T47D (cell line): ENCODE measurements around the gene KCNMA1.

Source experiments
- DNase-seq, 2 experiments: peaks; one replicate each; pipeline versions ENCODE4 v3.0.0 to v3.0.0-alpha.2; 2011 to 2012; ENCODE audit warnings: low read depth in 1 of 2, low spot score in 1 of 2
- JUND ChIP-seq: IDR thresholded peaks from 2 replicates; pipeline ENCODE4 v1.6.1; 2012; ENCODE audit warnings: low read depth
- in situ Hi-C: cut with HindIII; loops from 2 replicates; pipeline ENCODE4 v1.10.0; 2016; ENCODE audit warnings: low sequenced_read_pairs, low pct_unique_long_range_greater_than_20kb

The KCNMA1 gene

DNA sequence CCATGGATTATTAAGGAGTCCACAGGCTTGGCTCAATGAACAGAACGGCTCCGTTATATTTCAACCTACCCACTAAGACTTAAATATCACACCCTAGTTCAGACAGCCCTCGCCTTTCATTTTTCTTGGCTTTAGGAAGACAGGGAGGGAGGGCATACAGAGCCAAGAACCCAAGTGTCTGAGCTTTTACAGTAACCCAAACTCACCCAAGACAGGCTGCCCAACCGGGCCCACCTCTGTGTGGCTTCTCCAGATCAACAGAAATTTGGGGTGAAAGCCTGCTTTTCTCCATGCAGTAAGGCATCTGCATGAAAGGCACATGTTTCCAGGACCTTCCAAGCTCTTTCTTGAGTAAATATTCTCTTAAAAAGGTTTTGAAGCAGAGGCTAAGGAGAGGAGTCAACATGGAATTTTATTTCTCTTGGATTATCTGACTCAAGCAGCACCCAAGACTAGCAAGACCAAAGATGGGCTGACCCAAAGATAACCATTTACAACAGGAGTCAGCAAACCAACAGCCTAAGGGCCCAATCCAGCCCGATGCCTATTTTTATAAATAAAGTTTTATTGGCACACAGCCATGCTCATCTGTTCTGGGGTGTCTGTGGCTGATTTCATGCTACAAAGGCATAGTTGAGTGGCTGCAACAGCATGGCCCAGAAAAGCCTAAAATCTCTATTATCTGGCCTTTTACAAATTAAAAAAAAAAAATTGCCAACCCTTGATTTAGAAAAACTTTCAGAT lies 90.1 kb downstream of the KCNMA1 start:
- TF ChIP-seq JUND = no peak
- in situ Hi-C loops = no loop called here
- DNase-seq = peak in 1 of 2 experiments; percentile 27

DNA sequence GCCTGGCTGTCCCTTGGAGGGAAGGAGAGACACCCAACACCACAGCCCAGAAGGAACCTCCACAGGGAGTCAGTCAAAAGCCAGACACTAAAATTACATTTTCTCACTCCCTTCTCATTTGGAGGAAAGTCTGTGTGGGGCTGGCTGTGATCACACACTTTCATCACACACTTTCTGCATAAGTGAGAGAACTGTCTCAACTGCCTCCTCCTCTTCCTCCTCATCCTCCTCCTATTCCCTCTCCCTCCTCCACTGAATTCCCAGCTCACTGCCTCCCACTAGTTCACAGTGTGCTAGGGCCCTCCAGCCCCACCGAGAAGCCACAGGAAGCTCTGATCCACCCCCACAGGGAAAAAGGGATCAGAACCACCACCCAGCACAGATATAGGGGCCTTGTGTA lies 91.6 kb downstream of the KCNMA1 start:
- no peak for DNase-seq
- TF ChIP-seq JUND = no peak
- in situ Hi-C loops = no loop called here

DNA sequence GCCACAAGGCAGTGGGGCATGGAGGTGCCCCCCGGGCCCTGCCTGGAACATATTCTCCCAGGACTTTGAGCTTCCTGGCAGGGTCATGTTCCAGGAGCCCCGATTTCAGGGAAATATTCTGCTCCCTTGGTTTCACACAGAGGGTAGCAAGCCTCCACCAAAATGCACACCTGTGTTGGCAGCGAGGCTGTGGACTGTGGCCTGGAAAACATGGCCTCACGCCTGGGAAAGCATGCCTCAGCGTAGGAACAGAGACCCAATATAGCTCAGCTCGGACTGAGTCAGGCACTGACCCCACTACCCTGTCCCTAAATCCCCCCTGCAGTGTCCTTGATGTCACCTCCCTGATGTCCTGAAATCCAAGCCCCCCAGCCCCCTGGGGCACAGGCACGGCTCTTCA lies 92.0 kb downstream of the KCNMA1 start:
- in situ Hi-C loops = no loop called here
- TF ChIP-seq JUND = no peak
- DNase-seq = no peak

DNA sequence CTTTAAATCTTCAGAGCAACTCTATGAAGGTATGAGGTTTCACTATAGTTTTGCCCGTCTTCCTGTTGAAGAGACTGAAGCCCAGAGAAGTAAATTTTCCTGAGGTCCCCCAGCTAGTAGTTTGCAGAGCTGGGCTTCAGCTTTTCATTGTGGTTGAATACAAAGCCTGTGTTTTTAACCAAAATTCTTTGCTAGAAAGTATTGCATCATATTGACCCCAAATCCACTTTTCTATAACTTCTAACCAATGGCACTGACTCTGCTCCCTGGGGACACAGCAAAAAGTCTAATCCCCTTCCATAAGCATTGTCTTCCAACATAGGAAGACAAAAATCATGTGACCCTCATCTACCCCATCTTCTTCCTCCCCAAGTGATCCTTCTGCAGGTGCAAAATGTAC lies 93.0 kb downstream of the KCNMA1 start:
- no peak for TF ChIP-seq JUND
- DNase-seq = no peak
- in situ Hi-C loops = no loop called here

DNA sequence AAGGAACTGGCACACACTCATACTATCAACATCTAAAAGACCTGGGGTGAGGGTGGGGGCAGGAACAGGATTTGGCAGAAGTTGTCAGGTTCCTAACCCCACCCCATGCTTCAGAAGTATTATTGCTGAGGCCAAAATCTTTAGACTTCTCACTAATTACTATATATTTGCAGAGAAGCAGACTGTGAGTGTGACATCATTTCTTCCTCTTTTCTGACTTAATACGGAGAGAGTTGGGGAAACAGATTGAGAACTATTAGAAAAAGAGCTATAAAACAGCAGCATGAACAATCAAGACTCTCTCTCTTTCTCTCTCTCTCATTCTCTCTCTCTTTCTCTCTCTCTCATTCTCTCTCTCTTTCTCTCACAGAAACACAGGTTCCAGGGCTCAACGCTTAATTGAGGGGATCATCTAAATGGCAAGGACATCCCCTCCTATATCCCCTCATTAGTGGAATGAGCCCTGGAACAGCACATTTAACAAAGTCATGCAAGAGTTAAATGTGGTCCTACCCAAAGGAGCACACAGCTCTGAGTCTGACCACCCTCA lies 94.8 kb downstream of the KCNMA1 start:
- in situ Hi-C loops = no loop called here
- no peak for TF ChIP-seq JUND
- no peak for DNase-seq

DNA sequence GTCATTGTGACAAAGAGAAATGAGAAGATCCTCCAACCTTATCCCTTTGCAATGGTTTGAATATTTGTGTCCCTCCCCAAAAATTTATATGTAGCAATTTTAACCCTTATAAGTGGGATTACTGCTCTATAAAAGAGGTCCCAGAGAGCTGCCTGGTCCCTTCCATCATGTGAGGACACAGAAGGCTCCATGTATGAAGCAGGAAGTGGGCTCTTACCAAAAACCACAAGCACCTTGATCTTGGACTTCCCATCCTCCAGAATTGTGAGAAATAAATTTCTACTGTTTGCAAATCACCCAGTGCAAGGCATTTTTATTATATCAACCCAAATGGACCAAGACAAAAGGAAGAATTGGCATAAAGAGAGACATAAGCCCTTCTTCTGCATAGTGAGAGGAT lies 95.7 kb downstream of the KCNMA1 start:
- in situ Hi-C loops = no loop called here
- DNase-seq = no peak
- TF ChIP-seq JUND = no peak

DNA sequence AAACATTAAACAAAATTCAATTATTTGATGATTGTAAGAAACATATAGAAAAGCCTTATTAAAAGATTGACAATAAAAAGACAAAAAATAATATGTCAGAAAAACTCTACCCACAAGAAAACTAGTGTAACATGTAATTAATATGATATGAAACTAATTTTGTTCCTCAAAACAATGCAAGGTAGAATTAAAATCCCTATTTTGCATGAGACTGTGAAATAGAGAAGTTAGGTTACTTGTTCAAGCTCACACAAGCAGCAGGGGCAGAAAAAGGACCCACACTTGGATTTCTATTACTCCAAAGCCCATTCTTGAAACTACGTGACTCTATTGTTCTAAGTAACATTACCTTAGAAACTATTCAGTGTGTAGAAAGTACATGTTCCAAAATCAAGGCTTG lies 96.4 kb downstream of the KCNMA1 start:
- TF ChIP-seq JUND = no peak
- in situ Hi-C loops = no loop called here
- no peak for DNase-seq

DNA sequence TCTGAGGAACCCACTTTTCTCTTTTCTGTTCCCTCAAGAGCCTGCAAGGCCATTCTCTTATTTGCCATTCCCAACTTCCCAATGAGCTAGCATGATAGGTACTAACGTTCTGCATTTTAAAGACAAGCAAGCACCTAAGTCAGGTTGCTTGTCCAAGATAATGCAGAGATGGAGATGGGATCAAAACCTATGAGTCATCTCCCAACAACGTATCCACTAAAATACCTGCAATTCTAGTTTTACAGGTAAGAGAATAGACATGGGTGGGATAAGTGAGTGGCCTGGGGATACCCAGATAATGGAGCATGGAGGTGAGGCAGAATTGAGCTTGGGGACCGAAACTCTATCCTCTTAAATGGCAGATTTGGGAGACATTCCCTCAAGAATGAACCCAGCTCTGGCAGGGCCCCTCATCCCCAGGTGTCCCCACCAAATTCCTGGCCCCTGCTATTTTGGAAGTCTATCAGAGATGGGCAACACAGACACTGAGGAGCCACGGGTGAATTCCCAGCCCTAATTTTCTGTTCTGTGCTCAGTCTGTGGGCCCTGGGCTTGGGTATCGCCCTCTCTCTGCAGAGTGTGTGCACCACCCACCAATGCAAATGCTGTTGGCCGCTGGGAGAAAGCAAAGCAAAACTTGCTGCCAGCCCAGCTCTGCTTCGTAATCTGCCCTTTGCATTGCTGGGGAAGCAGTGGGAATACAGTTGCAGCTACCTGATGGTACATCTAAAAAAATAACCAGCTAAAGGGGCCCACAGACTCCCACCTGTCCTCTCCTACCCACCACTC lies 98.3 kb downstream of the KCNMA1 start:
- in situ Hi-C loops = no loop called here
- TF ChIP-seq JUND = peak; percentile 28; the same call in 1 of the 2 replicates
- DNase-seq = peak in 1 of 2 experiments; percentile 27

DNA sequence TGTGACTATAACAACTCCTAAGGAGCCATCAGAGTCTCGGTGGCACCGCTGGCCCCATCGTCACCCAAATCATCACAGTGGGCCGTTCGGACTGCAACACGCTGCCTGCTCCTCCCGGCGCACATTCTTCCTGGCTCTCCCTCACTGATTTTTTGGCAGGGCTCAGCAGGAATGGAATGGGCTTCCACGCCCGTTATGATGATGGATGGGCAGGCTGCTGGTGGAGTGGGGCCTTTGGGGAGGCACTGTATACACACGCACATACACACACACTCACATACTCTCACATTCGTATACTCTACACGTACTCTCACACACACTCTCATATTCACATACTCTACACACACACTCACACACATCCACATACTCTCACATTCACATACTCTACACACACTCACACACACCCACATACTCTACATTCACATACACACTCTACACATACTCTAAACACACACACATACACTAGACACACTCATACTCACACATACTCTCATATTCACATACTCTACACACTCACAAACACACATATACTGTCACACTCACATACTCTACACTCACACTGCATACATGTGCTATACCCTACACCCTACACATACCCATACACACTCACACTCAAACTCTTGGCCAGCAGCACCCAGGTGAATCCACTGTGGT lies 99.8 kb downstream of the KCNMA1 start:
- TF ChIP-seq JUND = no peak
- DNase-seq = no peak
- in situ Hi-C loops = no loop called here

DNA sequence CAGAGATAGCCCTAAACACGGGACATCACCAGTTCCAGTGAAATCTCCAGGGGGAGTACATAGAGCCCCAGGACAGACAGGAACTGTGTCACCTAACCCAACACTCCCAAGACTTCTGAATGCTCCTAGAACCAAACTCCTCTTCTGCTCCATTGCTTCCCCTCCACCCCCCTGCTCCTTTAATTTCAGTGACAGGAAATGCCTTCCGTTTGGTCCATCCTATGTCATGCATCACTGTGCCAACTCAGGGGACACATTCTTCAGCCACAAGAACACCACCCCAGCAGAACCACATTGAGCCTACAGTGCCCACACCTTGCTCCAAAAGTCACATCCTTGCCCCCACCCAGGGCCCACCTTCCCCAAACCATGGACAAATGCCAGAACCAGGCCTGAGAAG lies 100.5 kb downstream of the KCNMA1 start:
- in situ Hi-C loops = no loop called here
- DNase-seq = no peak
- TF ChIP-seq JUND = no peak

DNA sequence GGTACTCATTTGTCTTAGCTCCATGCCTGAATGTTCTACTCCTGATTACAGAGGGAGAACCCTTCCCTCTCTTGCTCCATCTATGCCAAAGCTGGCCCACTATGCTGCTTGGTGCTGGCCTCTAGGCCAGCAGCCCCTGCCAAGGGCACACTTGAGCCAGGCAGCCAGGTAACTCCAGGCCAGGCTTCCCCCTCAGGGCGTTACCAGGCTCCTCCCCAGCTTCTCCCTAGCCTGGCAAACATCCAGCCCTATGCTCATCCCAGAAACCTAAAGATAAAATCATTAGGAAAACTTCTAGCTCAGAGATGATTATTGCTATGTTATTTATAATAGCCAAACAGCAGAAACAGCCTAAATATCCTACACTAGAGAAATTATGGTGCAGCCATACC lies 103.7 kb downstream of the KCNMA1 start:
- TF ChIP-seq JUND = no peak
- peak; percentile 30 to 78 for DNase-seq
- in situ Hi-C loops = no loop called here

DNA sequence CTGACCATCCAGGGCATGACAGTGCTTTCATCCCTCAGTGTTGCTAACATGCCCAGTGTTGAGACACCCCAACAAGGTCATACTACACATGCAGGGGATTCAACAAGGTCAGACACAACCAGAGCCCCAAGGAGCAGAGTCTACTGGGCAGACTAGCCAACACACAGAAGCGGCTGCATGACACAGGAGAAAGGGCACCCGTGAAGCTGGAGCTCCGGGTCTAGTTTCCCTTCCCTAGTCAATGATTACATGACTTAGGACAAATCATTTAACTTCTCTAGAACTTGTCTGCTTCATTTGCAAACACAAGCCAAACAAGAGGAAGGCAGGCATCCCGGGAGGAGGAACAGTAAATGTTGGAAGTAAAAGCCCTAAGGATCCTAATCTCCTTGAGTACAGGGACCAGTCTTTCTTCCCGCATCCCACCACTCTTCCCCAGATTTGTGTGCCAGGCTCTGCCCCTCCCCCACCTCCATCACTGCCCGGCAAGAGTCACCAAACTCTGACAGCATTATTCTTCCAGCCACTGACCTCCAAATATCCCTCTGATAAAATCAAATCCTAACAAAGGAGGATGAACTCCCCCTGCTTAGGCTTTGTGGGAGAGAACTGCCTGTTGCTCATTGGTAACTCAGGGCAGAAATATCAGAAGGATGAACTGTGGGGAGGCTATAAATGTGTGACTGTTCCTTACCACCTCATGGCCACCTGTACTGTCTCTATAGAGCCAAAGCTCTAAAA lies 104.3 kb downstream of the KCNMA1 start:
- no peak for TF ChIP-seq JUND
- peak in 1 of 2 experiments; percentile 64 for DNase-seq
- in situ Hi-C loops = no loop called here
